GM12878 (cell line): Measurements from ENCODE around the gene MYRF. TPM values are rescaled to one million over a fixed set of nuclear protein-coding genes. Genes with fewer than 3 reads are reported as not detected.

Experiments
- ATAC-seq: fragments of 200-7000 bp; cut with Tn5 transposase; 3 replicates; pipeline ENCODE4 v1.9.1; 2020; ENCODE audit warnings: mild to moderate bottlenecking, moderate library complexity
- BruUV-seq: library from RNA; stranded (reverse); fragments of 400-500 nt; replicated peaks from 2 replicates; lab custom pipeline; 2021; lab: Mats Ljungman, UMichigan
- CTCF ChIA-PET: fragments of 300-600 bp; sonication (Branson Sonifier 250); formaldehyde crosslinking; extraction: SDS; loops from one replicate; lab custom pipeline; 2021; ENCODE audit warnings: inconsistent platforms; lab: Yijun Ruan, JAX
- POLR2A ChIA-PET: fragments of 350-600 bp; formaldehyde crosslinking; extraction: SDS; loops from one replicate; lab custom pipeline; 2021; ENCODE audit warnings: inconsistent platforms; lab: Charles Lee
- RAD21 ChIA-PET: fragments of 300-600 bp; sonication (Branson Sonifier 250); formaldehyde crosslinking; loops from one replicate; lab custom pipeline; 2023; ENCODE audit warnings: antibody characterized with exemption; ENCODE audit not compliant: unreplicated experiment; lab: Charles Lee
- SMC1A ChIA-PET: fragments of 300-600 bp; sonication (Branson Sonifier 250); formaldehyde crosslinking; loops from one replicate; lab custom pipeline; 2023; ENCODE audit not compliant: unreplicated experiment, uncharacterized antibody; lab: Charles Lee
- DNase-seq: peaks from one replicate; pipeline ENCODE4 v3.0.0-alpha.2; 2011; ENCODE audit warnings: low read depth, low spot score
- FAIRE-seq: peaks from 3 replicates; lab custom pipeline; 2011; peaks lifted over from hg19 to GRCh38; lab: Jason Lieb, UNC
- H2AFZ ChIP-seq: 2 replicates; pipeline ENCODE4 v1.6.0; 2011; ENCODE audit warnings: low read depth, low read length, control low read depth; ENCODE audit not compliant: control insufficient read depth
- H3K27ac ChIP-seq: 2 replicates; pipeline ENCODE4 v1.5.1; 2011; ENCODE audit warnings: control low read depth; ENCODE audit not compliant: control insufficient read depth, insufficient read depth
- H3K27me3 ChIP-seq, 2 experiments: replicated peaks in 1 of 2; 2 replicates each; pipeline versions ENCODE4 v1.6.0 to v1.6.1; 2011; ENCODE audit warnings: low read length in 1 of 2; ENCODE audit not compliant: control insufficient read depth in 2 of 2, insufficient read depth in 2 of 2
- H3K36me3 ChIP-seq, 2 experiments: 2 replicates each; pipeline ENCODE4 v1.5.1; 2011; ENCODE audit warnings: low read length in 1 of 2; ENCODE audit not compliant: control insufficient read depth in 2 of 2, insufficient read depth in 2 of 2
- H3K4me1 ChIP-seq: 2 replicates; pipeline ENCODE4 v1.6.1; 2011; ENCODE audit warnings: mild to moderate bottlenecking, low read length, moderate library complexity, mixed read lengths; ENCODE audit not compliant: control insufficient read depth, insufficient read depth
- H3K4me2 ChIP-seq: 2 replicates; pipeline ENCODE4 v1.6.0; 2011; ENCODE audit warnings: control low read depth; ENCODE audit not compliant: control insufficient read depth, insufficient read depth
- H3K4me3 ChIP-seq: fragments of 200-600 bp; sonication (generic); 2 replicates; pipeline ENCODE4 v1.5.1; 2016
- H3K79me2 ChIP-seq: 2 replicates; pipeline ENCODE4 v1.6.0; 2011; ENCODE audit warnings: low read length; ENCODE audit not compliant: control insufficient read depth, insufficient read depth
- H3K9ac ChIP-seq: 2 replicates; pipeline ENCODE4 v1.8.0; 2011; ENCODE audit warnings: low read length, control low read depth, mixed read lengths; ENCODE audit not compliant: control insufficient read depth, insufficient read depth
- H3K9me3 ChIP-seq: replicated peaks from 3 replicates; pipeline ENCODE4 v1.5.1; 2011; ENCODE audit warnings: mild to moderate bottlenecking, low read length; ENCODE audit not compliant: control insufficient read depth, insufficient read depth
- H4K20me1 ChIP-seq: 2 replicates; pipeline ENCODE4 v1.6.0; 2011; ENCODE audit not compliant: control insufficient read depth, insufficient read depth
- CHD4 ChIP-seq: fragments of 200-600 bp; sonication (generic); IDR thresholded peaks from 2 replicates; pipeline ENCODE4 v1.6.1; 2016; ENCODE audit warnings: mild to moderate bottlenecking
- CREM ChIP-seq: IDR thresholded peaks from 2 replicates; pipeline ENCODE4 v1.6.1; 2014; ENCODE audit warnings: antibody characterized with exemption, low read depth
- ESRRA ChIP-seq: IDR thresholded peaks from 2 replicates; pipeline ENCODE4 v1.6.1; 2012; ENCODE audit warnings: mild to moderate bottlenecking, low read length, improper control_type of control experiment
- EZH2 ChIP-seq: IDR thresholded peaks from 2 replicates; pipeline ENCODE4 v1.6.1; 2012; ENCODE audit warnings: low read depth, mild to moderate bottlenecking, control low read depth, inconsistent platforms, low read length, borderline replicate concordance; ENCODE audit not compliant: control insufficient read depth
- IKZF2 ChIP-seq, 2 experiments: fragments of 450-650 bp; IDR thresholded peaks; 2 replicates each; pipeline ENCODE4 v1.6.1; 2017; ENCODE audit warnings: mild to moderate bottlenecking in 2 of 2, moderate library complexity in 2 of 2
- NBN ChIP-seq: fragments of 450-650 bp; IDR thresholded peaks from 2 replicates; pipeline ENCODE4 v1.6.1; 2016
- NFYB ChIP-seq: IDR thresholded peaks from 2 replicates; pipeline ENCODE4 v1.6.1; 2011; ENCODE audit warnings: low read depth, mild to moderate bottlenecking, low read length, improper control_type of control experiment, moderate library complexity; ENCODE audit not compliant: insufficient read depth
- NR2C2 ChIP-seq: IDR thresholded peaks from 2 replicates; pipeline ENCODE4 v1.6.1; 2011; ENCODE audit warnings: borderline replicate concordance, low read depth; ENCODE audit not compliant: control insufficient read depth, insufficient read length
- SMC3 ChIP-seq: IDR thresholded peaks from 2 replicates; pipeline ENCODE4 v1.6.1; 2011; ENCODE audit warnings: low read length, improper control_type of control experiment, borderline replicate concordance
- SP1 ChIP-seq: IDR thresholded peaks from one replicate; pipeline ENCODE4 v1.6.1; 2011; ENCODE audit warnings: low read depth, low read length
- SUZ12 ChIP-seq: fragments of 200-600 bp; sonication (generic); IDR thresholded peaks from one replicate; pipeline ENCODE4 v1.6.1; 2018; ENCODE audit warnings: antibody characterized with exemption, mild to moderate bottlenecking; ENCODE audit not compliant: unreplicated experiment
- TCF12 ChIP-seq: IDR thresholded peaks from 2 replicates; pipeline ENCODE4 v1.6.1; 2011; ENCODE audit warnings: low read depth, mild to moderate bottlenecking, low read length
- WGBS: methylation state at CpG from one replicate; pipeline ENCODE4 v1.1.6; 2016; ENCODE audit warnings: low lambda C conversion rate; ENCODE audit not compliant: insufficient replicate concordance, insufficient coverage; ENCODE audit errors: missing lambda C conversion rate; 5-methylcytosine and 5-hydroxymethylcytosine counted together
- in situ Hi-C: fragments of 300-500 bp; cut with MboI; formaldehyde crosslinking; loops from 9 replicates; pipeline ENCODE4 v1.14.3; 2018; ENCODE audit warnings: mixed read lengths
- intact Hi-C: fragments of 100-400 bp; cut with micrococcal nuclease; formaldehyde crosslinking; loops from one replicate; pipeline ENCODE4 v1.14.2; 2022; ENCODE audit not compliant: unreplicated experiment
- polyA plus RNA-seq, 11 experiments: library from polyadenylated mRNA; depleted of rRNA in 4 of 11; unstranded in 6 of 11; stranded (reverse) in 5 of 11; fragments of >200 nt; fragmentation: Nextera tagmentation in 4 of 11; fragmentation: Illumina TruSeq in 1 of 11; extraction: Ambion mirVana in 4 of 11; extraction: Trizol in 1 of 11; gene quantifications; 1 replicate in 1 of 11; 2 replicates in 10 of 11; pipeline versions ENCODE4 v1.2.1 to v1.2.3, GENCODE V29; 2011 to 2016; ENCODE audit warnings: inconsistent platforms in 2 of 11, missing spikeins in 2 of 11, low read depth in 1 of 11
- total RNA-seq, 4 experiments: library from RNA; depleted of rRNA in 3 of 4; stranded (reverse); fragments of >200 nt in 3 of 4; fragmentation: Illumina TruSeq in 1 of 4; extraction: Trizol in 1 of 4; gene quantifications; 2 replicates each; pipeline versions ENCODE4 v1.2.1 to v1.2.3, GENCODE V29; 2013 to 2021
- TF ChIP-seq, protein P1 (sequence below): IDR thresholded peaks from 2 replicates; pipeline ENCODE4 v1.6.1; 2012; ENCODE audit warnings: low read depth, low read length, improper control_type of control experiment
- TF ChIP-seq, protein P2 (sequence below): fragments of 450-650 bp; IDR thresholded peaks from 2 replicates; pipeline ENCODE4 v1.6.1; 2016; ENCODE audit warnings: mild to moderate bottlenecking
- TF ChIP-seq, protein P3 (sequence below): fragments of 450-650 bp; IDR thresholded peaks from 2 replicates; pipeline ENCODE4 v1.6.1; 2017; ENCODE audit warnings: mild to moderate bottlenecking, moderate library complexity
- TF ChIP-seq, protein P4 (sequence below): IDR thresholded peaks from 2 replicates; pipeline ENCODE4 v1.6.1; 2012; ENCODE audit warnings: low read depth, low read length, improper control_type of control experiment

The MYRF gene
- total and polyA plus RNA-seq, 10 of the 15 experiments (the other 5 are each of a cell fraction or from before 2014, with no cell fraction given), result 0.27 to 15.6 (median 0.89) TPM

DNA sequence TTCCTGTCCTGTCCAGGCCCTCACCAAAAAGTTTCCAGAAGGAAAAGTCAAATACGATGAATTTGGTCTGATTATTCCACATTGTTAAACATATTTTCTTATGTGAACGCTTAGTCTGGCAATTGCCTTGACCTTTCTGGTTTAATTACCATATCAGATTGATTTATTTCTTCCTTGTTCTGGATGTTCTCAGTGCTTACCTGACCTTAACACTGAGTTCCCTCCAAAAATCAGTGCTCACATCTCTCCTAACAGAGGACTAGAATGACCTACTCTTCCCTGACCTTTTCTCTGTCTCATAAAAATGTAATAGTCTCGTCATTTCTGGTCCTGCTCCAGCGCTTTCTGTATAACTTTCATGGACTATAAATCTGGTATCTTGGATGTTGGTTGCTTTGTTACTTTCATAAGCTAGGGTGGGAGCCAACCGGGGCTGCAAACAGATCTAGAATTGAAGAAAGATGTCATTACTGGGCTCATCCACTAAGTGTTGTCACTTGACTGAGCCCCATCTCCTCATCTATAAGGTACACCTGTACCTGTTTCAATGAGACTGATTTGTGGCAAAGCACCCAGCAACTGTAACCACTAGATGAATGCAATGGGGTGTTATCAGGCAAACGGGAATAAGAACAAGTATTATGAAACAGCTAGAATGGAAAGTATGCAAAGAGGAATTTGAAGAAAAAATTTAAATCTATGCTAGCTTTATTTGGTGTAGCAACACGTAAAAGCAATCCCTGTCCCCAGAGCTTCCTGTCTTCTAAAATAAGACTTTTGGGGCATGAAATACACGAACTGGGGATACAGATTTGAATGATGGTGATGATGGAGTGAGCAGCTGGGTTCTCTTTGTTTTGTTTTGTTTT lies 78.0 kb downstream of the MYRF start:
- POLR2A ChIA-PET, result interaction anchor here (0.6 to 6.9 kb wide), 6 partner anchors 12 to 815 kb away, joined by 3 to 167 read pairs (median 13); partner anchors contain the start of genes FADS1 and FEN1
- H3K9ac ChIP-seq, result peak overlapping the region; percentile 95
- H3K36me3 ChIP-seq, result peaks cover 0 to 9% of the 10 kb centered on the region in 2 experiments; a peak in 1 of 4 replicates
- H4K20me1 ChIP-seq, result no peaks in the 10 kb centered on the region
- peak overlapping the region; percentile 82 for H3K4me2 ChIP-seq
- FAIRE-seq, result peak; percentile 64
- SMC1A ChIA-PET, result interaction anchor here (0.7 to 6.2 kb wide), 7 partner anchors 10 to 139 kb away, joined by 3 to 67 read pairs (median 9); partner anchors contain the start of gene FADS1
- in situ Hi-C loops, result no loop called here
- BruUV-seq, result TSS peak; percentile 56
- H3K4me3 ChIP-seq, result peak overlapping the region; percentile 100
- peaks cover 82% of the 10 kb centered on the region for H3K79me2 ChIP-seq
- peaks cover 38% of the 10 kb centered on the region for H3K4me1 ChIP-seq
- RAD21 ChIA-PET, result interaction anchor here (0.7 to 6.9 kb wide), 4 partner anchors 14 to 252 kb away, joined by 3 to 51 read pairs (median 26); partner anchors contain the start of gene FADS1
- intact Hi-C loops, result no loop called here
- no peaks in the 10 kb centered on the region for H3K9me3 ChIP-seq
- H2AFZ ChIP-seq, result no peak overlapping the region
- H3K27ac ChIP-seq, result peak overlapping the region; percentile 95
- CTCF ChIA-PET, result interaction anchor here (0.7 to 9.7 kb wide), 8 partner anchors 11 to 251 kb away, joined by 3 to 75 read pairs (median 4); partner anchors contain the start of gene FADS1
- no peak for DNase-seq
- ATAC-seq, result no peak
- no peaks in the 10 kb centered on the region for H3K27me3 ChIP-seq
- WGBS, result 10% methylated on average over 8 of the region's 8 CpGs
- TF ChIP-seq EZH2 (no peak), SMC3 (no peak), SP1 (no peak), ESRRA (no peak), NR2C2 (no peak), NBN (no peak), NFYB (no peak), TCF12 (no peak), IKZF2 (IDR thresholded peaks at IDR 0.05) (no peak), SUZ12 (no peak), CREM (no peak), CHD4 (no peak)
- TF ChIP-seq, protein P1, sequence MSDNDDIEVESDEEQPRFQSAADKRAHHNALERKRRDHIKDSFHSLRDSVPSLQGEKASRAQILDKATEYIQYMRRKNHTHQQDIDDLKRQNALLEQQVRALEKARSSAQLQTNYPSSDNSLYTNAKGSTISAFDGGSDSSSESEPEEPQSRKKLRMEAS, result no peak
- TF ChIP-seq, protein P2, sequence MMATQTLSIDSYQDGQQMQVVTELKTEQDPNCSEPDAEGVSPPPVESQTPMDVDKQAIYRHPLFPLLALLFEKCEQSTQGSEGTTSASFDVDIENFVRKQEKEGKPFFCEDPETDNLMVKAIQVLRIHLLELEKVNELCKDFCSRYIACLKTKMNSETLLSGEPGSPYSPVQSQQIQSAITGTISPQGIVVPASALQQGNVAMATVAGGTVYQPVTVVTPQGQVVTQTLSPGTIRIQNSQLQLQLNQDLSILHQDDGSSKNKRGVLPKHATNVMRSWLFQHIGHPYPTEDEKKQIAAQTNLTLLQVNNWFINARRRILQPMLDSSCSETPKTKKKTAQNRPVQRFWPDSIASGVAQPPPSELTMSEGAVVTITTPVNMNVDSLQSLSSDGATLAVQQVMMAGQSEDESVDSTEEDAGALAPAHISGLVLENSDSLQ, result no peak
- TF ChIP-seq, protein P3, sequence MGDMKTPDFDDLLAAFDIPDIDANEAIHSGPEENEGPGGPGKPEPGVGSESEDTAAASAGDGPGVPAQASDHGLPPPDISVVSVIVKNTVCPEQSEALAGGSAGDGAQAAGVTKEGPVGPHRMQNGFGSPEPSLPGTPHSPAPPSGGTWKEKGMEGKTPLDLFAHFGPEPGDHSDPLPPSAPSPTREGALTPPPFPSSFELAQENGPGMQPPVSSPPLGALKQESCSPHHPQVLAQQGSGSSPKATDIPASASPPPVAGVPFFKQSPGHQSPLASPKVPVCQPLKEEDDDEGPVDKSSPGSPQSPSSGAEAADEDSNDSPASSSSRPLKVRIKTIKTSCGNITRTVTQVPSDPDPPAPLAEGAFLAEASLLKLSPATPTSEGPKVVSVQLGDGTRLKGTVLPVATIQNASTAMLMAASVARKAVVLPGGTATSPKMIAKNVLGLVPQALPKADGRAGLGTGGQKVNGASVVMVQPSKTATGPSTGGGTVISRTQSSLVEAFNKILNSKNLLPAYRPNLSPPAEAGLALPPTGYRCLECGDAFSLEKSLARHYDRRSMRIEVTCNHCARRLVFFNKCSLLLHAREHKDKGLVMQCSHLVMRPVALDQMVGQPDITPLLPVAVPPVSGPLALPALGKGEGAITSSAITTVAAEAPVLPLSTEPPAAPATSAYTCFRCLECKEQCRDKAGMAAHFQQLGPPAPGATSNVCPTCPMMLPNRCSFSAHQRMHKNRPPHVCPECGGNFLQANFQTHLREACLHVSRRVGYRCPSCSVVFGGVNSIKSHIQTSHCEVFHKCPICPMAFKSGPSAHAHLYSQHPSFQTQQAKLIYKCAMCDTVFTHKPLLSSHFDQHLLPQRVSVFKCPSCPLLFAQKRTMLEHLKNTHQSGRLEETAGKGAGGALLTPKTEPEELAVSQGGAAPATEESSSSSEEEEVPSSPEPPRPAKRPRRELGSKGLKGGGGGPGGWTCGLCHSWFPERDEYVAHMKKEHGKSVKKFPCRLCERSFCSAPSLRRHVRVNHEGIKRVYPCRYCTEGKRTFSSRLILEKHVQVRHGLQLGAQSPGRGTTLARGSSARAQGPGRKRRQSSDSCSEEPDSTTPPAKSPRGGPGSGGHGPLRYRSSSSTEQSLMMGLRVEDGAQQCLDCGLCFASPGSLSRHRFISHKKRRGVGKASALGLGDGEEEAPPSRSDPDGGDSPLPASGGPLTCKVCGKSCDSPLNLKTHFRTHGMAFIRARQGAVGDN, result no peak
- TF ChIP-seq, protein P4, sequence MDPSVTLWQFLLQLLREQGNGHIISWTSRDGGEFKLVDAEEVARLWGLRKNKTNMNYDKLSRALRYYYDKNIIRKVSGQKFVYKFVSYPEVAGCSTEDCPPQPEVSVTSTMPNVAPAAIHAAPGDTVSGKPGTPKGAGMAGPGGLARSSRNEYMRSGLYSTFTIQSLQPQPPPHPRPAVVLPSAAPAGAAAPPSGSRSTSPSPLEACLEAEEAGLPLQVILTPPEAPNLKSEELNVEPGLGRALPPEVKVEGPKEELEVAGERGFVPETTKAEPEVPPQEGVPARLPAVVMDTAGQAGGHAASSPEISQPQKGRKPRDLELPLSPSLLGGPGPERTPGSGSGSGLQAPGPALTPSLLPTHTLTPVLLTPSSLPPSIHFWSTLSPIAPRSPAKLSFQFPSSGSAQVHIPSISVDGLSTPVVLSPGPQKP, result no peak
